Stimulated activated CD8-positive, alpha-beta memory T cell treated with anti-CD3 and anti-CD28 coated beads, Interleukin-7, amount 100 ng/mL, for 1 hour (primary cell): ENCODE measurements around the gene ALKBH5.
A peak's percentile ranks its signal among the peaks of the same experiment; 100 is the strongest.

Source experiments
- DNase-seq, 2 donors: peaks; one replicate each; pipeline ENCODE4 v3.0.0-alpha.2; 2020; ENCODE audit warnings: low read depth in 2 of 2

Gene ALKBH5

GRCh38 chr17:18183334-18184142, at the start of gene ALKBH5:
TSS of gene ALKBH5 (plus strand) at chr17:18183828. CDS start at chr17:18184244, 416 bp downstream.
- DNase-seq: peak; percentile 89 to 92

- DNase-seq: no peak
Measured at GRCh38 chr17:18136357-18136756, 47.3 kb upstream of the ALKBH5 start.

GRCh38 chr17:18138065-18138749, 45.4 kb upstream of the ALKBH5 start:
- no peak for DNase-seq

GRCh38 chr17:18139092-18139491, 44.5 kb upstream of the ALKBH5 start:
- no peak for DNase-seq

- no peak for DNase-seq
Measured at GRCh38 chr17:18139498-18139897, 44.1 kb upstream of the ALKBH5 start.

- no peak for DNase-seq
Measured at GRCh38 chr17:18139949-18140348, 43.7 kb upstream of the ALKBH5 start.

- DNase-seq: no peak
Measured at GRCh38 chr17:18140648-18141047, 43.0 kb upstream of the ALKBH5 start.

- DNase-seq: no peak
Measured at GRCh38 chr17:18141210-18141803, 42.3 kb upstream of the ALKBH5 start.

- DNase-seq: no peak
Measured at GRCh38 chr17:18142417-18142816, 41.2 kb upstream of the ALKBH5 start.

GRCh38 chr17:18143044-18143936, 40.3 kb upstream of the ALKBH5 start:
- DNase-seq: no peak

GRCh38 chr17:18144261-18144660, 39.4 kb upstream of the ALKBH5 start:
- no peak for DNase-seq

- DNase-seq: no peak
Measured at GRCh38 chr17:18144855-18145254, 38.8 kb upstream of the ALKBH5 start.

GRCh38 chr17:18145811-18146210, 37.8 kb upstream of the ALKBH5 start:
- DNase-seq: no peak

- no peak for DNase-seq
Measured at GRCh38 chr17:18146259-18146658, 37.4 kb upstream of the ALKBH5 start.

- no peak for DNase-seq
Measured at GRCh38 chr17:18146980-18147379, 36.6 kb upstream of the ALKBH5 start.

GRCh38 chr17:18148586-18148985, 35.0 kb upstream of the ALKBH5 start:
- no peak for DNase-seq

GRCh38 chr17:18151290-18151689, 32.3 kb upstream of the ALKBH5 start:
- no peak for DNase-seq

GRCh38 chr17:18155179-18155578, 28.4 kb upstream of the ALKBH5 start:
- DNase-seq: no peak

- no peak for DNase-seq
Measured at GRCh38 chr17:18156171-18156975, 27.3 kb upstream of the ALKBH5 start.

GRCh38 chr17:18156976-18157280, 26.7 kb upstream of the ALKBH5 start:
- no peak for DNase-seq

GRCh38 chr17:18157354-18157985, 26.2 kb upstream of the ALKBH5 start:
- DNase-seq: no peak
